LNCaP clone FGC (cell line): ENCODE measurements around the gene PDE4D.

Source experiments
- DNase-seq: peaks from one replicate; pipeline ENCODE4 v3.0.0-alpha.2; 2011; ENCODE audit warnings: low read depth
- H3K4me3 ChIP-seq: 2 replicates; pipeline ENCODE4 v1.5.1; 2011; ENCODE audit warnings: mild to moderate bottlenecking, low read depth, low read length, control low read depth
- CTCF ChIP-seq: IDR thresholded peaks from 2 replicates; pipeline ENCODE4 v1.5.1; 2012; ENCODE audit warnings: mild to moderate bottlenecking; ENCODE audit not compliant: control insufficient read depth, insufficient read depth; ENCODE audit errors: extremely low read depth

PDE4D gene

GRCh38 chr5:59905188-59905587, 11.7 kb upstream of the PDE4D start:
- TF ChIP-seq CTCF: no peak

GRCh38 chr5:59897075-59897474, 3.5 kb upstream of the PDE4D start:
- no peak overlapping the region for H3K4me3 ChIP-seq
- DNase-seq: no peak
- TF ChIP-seq CTCF: no peak

More at GRCh38 chr5:59905188-59905587, 11.7 kb upstream of the PDE4D start:
- no peak for DNase-seq
- H3K4me3 ChIP-seq: no peak overlapping the region

GRCh38 chr5:59891962-59892643, 1.4 kb downstream of the PDE4D start:
- no peak for DNase-seq
- no peak for TF ChIP-seq CTCF
- H3K4me3 ChIP-seq: no peak overlapping the region

- no peak for TF ChIP-seq CTCF
- H3K4me3 ChIP-seq: no peak overlapping the region
These were observed 6.3 kb downstream of the PDE4D start for GRCh38 chr5:59887274-59887673.

GRCh38 chr5:59874675-59875074, 18.9 kb downstream of the PDE4D start:
- TF ChIP-seq CTCF: no peak
- no peak overlapping the region for H3K4me3 ChIP-seq
- no peak for DNase-seq

More at GRCh38 chr5:59887274-59887673, 6.3 kb downstream of the PDE4D start:
- DNase-seq: no peak

GRCh38 chr5:59873113-59873512, 20.4 kb downstream of the PDE4D start:
- no peak for DNase-seq
- TF ChIP-seq CTCF: no peak
- H3K4me3 ChIP-seq: no peak overlapping the region

- no peak for TF ChIP-seq CTCF
- no peak overlapping the region for H3K4me3 ChIP-seq
- DNase-seq: no peak
These were observed 26.9 kb downstream of the PDE4D start for GRCh38 chr5:59866661-59867060.
